GM18873 (cell line): Measurements from ENCODE around the gene SMG6.

Experiments
- ATAC-seq: cut with Tn5 transposase; IDR thresholded peaks from one replicate; pipeline ENCODE4 v1.9.1; 2021; ENCODE audit warnings: mild to moderate bottlenecking, moderate library complexity, moderate number of reproducible peaks; ENCODE audit not compliant: unreplicated experiment, low FRiP score

Gene SMG6

DNA sequence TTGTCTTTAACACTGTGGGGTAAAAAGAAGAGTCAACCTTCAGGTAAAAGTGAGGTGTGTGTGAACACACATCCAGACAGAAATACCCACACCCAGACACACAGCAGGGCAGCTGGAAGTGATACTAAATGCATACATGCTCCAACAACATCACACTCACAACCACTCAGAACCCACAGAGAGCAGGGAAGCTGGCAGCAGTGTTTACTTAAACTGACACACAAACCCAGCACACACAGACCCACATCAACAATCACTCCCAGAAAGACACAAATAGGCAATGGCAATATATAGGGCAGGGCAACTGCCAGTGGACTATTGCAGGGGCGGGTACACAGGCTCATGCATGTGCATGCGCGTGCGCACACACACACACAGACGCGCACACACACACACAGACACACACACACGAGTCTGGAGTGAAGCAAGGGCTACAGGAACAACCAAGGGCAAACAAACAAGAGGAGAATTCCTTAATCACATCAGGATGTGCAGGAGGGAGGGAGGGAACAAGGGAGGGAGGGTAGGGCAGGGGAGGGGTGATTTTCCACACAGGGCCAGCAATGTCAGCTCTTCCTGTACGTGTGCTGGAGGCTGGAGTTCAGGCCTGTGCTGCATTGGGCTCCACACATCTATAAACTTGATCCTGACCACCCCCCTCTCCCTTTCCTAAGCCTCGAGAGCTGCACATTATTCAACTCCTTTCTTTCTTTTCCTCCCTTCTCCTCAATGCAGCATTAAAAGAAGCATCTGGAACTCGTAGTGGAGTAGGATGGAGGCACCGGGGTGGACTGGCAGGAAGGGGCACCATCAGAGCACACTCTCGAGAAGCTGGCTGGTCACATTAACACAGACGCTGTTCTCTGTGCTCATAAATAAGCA is 218.6 kb downstream of the SMG6 start:
- no peak for ATAC-seq

DNA sequence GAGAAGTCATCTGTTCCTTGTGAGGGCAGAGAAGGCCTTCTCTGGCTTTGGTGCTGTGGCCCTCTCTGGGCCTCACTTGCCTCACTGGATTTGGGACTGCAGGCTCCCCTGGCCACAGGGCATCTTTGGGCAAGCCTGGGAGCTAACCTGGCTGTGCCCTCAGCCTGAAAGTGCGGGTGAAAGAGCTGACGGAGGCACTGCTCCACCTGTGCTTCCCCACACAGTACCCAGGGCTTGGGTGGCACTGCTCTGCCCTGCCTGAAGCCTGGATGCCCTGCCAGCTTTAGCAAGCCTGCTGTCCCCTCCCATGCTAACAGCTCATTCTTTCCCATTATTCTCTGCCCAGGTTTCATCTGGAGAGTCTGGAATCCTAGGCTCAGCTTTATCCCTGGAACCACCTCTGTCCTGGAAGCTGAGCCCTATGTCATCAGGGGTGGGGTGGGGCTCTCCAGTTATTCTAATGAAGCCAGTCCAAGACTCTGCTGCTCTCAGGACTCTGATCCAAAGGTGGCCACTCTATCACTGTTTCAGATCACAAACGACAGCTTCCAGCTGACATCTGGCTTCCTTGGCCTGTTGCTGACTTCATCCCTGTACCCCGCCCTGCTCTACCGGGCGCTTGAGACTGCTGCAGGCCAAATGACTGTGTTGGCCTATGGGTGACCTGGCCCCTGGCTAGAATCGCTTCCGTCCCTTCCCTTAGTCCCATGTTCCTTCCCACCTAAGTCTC is 219.4 kb downstream of the SMG6 start:
- ATAC-seq: no peak

DNA sequence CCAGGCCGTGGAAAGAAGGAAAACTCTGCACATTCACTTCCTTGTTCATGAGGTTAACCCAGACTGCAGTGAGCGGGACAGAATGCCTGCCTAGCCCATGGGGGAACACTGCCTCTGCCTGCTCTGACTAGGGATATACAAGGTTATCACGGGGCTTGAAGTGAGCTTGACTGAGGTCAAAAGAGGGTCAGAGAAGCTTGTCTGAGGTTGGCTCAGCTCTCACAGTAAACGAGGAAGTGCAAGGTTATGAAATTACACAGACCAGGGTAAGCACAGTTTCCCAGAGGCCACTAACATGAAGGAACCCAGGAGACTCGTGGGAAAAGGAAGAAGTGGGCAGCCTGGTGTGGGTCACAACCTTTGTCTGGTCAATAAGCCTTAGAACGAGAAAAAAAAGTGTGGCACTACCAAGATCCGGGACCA is 220.0 kb downstream of the SMG6 start:
- ATAC-seq: no peak

DNA sequence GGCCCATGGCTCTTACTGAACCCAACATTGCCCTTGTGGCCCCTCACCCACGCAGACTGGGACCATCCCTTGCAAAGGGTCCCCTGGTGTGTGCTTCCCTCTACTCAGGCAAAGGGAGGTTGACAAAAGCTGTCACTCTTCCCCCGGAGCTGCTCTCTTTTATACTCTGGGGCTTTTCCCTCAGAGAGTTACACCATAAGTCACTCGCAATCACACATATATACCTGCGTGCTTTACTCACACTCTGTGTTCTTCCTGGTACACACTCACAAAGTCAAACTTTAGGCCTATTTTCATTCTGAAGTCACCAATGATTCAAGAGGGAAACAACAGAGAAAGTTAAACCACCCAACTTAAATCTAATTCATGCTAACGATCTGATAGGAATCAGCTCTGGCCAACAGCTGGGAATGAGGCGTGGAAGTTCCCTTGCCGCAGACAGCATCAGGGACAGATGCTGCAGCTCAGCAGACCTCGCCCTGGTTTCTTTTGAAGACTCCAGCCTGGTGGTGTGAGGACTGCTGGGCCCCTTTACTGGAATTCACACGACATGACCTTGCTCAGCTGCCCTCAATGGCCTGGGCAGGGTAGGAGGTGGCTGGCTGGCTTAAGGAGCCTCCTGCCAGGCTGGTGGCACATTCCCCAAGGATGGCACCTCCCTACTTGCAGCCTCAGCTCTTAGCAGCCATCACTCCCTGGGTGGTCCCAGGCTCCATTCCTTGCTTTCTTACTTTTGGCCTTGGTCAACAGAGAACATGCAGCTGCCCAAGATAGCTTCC is 221.4 kb downstream of the SMG6 start:
- no peak for ATAC-seq

DNA sequence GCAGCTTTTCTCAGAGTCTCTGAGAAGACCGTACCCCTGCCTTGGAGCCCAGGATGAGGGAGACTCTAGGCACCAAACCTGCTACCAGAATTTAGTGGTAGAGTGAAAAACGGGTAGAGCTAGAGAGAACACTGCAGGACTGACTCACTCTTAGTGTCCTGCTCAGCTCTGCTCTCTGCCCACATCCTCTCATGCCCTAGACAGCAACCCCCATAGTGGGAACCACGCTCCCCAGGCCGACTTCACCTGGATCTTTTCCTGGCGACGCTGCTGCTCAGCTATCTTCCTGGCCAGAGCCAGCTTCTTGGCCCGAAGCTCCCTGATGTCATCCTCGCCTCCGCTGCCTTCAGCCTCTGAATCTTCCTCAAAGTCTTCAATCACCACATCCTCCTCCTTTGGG is 222.0 kb downstream of the SMG6 start:
- no peak for ATAC-seq

DNA sequence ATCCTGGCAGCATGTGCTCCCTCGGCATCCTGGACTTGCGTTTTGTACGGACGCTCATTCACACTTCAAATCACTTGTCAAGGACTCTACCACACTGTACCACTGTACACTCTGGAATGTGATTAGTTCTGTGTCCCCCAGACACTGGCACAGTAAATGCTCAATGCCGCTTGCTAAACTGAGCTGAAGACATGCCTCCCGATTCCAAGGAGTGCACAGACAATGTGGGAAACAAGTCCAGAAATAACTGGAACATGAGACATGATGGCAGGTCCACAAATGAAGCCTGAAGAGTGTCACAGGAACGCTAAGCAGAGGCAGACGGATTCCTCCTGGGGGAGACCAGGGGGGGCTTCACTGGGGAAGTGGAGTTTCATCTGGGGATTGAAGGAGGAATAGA is 226.5 kb downstream of the SMG6 start:
- ATAC-seq: no peak

DNA sequence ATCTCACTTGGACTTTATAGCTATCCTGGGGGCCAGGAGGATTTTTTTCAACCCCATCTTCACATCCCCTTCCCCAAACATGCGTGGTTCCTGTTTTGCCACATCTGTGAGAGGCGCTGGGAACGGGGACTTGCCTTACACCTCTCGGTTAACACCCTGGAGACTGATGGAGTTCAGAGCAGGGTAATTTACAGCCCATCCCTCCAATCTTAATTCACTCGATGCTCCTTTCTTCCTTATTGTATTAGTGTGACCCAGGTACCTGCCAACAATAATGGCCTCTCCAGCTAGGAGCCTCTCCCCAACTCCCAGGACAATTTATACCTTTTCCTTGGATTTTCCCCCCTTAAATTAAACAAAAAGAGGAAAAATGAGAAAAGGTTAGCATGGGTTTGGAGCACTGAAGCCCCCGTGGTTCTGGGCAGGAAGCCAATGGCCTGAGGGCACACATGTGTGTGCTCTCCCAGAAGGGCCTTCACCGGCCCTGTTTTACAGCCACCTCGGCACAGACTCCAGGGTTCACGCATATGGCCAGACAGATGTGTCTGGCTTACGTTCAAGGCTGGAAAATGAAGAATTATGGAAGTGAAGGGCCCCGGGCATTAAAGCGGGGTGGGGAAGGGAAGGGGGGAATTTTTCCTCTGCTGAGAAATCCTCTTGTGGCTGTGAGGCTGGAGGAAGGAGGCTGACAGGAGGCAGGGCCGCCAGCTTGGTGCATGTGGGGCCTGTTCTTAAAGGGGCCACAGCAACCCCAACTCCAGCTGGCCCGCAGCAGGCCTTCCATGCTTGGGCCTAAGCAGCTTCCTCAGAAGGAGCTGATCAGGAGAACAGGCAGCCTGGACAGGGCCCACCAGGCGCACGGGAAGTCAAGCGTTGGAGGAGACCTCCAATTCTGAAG is 227.2 kb downstream of the SMG6 start:
- no peak for ATAC-seq

DNA sequence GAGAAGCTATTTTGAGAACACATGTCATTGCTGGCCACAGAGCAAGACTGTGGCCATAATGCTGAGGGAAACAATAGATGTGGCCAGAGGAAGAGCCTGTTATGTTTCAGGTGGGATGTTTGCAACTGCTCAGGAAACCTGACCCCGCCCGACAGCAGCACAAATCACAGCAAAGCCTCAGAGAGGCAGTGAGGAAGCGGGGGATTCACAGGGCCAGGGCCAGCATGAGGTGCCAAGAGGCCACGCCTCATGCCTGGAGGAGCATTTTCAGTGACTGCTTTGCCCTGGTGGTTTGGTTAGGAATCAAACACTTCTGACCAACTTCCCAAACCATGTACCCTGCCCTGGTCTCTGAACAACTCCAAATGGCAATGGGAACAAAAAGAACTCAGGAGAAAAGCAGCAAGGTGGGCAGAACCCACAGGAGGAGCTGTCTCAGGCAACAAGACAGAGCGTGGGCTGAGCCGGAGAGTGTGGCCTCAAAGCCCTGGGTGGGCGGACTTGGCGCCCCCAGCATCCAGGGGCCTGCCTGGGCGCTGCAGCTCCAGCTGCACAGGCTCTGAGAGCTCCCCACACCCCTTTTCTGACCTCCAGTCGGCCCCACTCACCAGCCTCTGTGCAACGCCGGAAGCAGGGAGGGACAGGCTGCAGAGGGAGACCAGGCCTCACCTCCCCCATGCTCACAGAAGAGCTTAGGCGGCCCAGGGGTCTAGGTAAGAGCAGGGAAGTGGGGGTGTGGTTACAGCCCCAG is 228.1 kb downstream of the SMG6 start:
- no peak for ATAC-seq

DNA sequence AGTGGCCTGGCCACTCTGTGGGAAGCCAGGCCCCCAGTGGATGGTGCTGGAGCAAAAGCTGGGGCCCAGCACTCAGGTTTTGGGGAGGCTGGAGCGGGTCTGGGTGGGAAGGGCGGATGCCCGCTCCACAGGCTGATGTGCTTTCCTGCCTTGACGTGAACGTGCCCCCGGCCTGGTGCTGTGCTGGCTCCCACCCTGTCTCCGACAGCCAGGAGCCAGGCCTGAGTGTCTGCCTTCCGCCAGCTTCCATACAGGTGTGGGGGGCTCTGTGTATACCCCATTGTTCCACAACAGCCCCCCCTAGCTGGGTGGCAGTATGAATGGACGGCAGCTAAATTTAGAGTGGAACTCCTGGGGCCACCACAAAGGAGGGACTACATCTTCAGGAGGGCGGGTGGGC is 228.7 kb downstream of the SMG6 start:
- no peak for ATAC-seq

DNA sequence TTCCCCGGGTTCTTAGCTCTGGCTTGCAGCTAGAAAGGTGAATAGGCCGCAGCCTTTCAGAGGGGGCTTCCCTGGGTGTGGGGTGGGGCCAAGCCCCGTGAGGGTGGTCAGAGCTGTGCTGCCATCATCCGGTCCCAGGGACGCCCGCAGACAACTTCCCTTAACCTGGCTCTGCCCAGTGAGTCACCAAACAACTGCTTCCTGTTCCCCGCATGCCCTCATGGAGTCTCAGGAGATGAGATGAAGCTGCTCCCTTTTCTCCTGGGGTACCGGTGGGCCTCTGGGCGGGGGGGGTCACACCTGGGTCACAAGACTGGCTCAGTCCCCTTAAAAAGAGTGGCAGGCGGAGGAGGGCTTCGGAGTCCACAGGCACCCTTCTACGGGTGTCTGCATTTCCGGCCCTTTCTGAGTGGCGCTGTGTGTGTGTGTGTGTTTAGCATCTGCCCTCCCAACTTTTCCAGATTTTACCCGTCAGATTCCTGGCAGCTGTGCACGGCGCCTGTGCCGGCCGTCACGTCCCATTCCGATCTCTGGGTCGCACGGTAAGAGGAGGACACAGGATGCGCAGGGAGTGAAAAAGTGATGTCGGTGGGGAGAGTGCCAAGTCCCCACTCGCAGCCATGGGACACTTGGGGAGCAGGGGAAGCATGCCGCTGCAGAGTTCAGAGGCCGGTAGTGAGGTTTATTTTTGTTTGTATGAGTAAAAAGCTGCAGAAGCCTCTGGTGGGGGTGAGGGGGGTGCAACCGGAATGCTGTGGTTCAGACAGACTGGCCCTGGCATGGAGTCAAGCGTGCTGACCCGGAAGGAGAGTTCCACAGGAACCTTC is 231.9 kb downstream of the SMG6 start:
- no peak for ATAC-seq

DNA sequence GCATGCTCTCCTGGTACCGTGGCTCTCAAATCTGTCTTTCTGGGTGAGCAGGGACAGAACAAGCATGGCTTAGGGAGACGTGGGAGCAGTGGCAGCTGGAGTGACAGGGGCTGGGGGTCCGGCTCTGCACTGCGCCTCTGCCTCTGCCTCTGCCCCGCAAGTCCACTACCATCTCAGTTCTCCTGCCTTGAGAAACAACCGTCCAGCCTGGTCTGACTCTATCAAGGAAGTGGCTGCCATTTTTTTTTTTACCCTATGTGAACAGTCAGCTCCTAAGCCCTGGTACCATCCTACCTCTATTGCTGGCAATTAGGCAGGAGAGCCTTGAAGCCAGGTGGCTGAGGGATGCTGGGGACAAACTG is 232.6 kb downstream of the SMG6 start:
- ATAC-seq: no peak

DNA sequence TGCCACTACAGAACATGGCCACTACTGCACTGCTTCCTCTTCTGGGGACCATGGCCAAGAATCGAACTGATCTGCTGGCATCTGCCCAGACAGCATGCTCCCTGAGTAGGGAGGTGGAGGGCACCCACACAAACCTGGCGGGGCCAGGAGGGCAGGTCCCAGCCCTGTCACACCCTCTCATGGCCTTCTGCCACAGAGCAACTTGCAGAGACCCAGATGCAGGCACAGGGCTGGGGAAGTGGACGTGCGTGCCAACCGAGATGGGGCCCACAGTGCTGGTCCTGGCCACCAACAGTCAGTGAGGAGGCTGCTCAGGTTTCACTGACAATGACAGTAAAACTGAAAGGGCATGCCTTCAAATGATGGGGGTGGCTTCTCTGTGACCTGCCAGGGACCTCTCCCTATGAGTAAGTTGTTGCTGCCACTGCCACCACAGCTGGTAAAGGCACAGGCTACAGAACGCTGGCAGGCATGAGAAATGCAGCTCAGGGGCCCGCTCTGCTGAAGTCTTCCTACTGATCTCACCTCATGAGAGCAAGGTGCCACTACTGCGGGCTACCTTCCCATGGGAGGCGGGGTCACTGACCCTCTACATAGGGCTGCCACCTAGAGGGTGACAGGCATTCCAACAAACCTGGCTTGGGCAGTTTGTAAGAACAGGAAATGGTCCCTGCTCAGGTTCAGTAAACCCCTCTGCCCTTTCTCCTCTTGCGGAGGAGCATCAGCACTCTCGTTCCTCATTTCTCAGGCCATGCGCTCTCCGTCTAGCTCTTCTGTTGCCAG is 233.2 kb downstream of the SMG6 start:
- ATAC-seq: peak; percentile 85

DNA sequence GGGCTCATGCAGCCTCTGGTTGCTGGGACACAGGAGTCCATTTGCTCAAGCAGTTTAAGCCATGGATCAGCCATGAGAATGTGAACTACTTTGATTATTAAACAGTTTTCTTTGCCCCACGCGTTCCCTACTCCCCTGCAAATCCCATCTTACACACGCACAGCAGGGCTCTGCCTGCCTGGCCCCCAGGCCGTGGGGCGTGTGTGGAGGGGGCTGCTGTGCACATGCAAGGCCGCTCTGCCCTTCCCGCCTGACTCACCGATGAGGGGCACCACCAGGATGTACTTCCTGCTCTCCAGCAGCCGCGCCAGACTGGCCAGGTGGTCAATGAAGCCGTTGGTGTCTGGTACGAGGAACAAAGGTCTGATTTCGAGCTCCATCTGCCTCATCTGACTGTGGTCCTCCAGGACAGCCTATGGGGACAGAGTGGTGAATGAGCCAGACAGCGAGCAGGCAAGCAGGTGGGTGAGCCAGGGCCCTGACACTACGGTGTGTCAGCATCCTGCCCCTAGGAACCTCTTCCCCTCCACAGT is 235.0 kb downstream of the SMG6 start:
- no peak for ATAC-seq

DNA sequence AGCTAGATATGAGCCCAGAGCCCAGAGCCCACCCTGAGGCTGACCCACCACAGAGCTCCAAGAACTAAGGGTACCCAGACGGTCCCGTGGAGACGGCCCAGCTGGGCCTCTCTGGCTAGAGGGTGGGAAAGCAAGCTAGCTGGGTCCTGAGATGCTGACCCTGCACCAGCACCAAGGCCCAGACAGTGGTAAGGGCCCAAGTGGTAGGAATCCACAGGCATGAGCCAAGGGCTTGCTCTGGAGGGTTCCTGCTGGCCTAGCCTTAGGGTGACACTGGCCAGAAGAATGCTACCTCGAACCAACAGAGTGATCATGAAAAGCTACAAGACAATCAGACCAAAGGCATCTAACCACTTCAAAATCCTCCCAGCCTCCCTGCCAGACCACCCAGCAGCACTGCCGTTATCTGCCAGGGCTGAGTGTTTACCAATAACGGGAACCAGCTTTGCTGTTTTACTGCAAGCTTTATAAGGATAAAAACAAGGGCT is 235.5 kb downstream of the SMG6 start:
- no peak for ATAC-seq

DNA sequence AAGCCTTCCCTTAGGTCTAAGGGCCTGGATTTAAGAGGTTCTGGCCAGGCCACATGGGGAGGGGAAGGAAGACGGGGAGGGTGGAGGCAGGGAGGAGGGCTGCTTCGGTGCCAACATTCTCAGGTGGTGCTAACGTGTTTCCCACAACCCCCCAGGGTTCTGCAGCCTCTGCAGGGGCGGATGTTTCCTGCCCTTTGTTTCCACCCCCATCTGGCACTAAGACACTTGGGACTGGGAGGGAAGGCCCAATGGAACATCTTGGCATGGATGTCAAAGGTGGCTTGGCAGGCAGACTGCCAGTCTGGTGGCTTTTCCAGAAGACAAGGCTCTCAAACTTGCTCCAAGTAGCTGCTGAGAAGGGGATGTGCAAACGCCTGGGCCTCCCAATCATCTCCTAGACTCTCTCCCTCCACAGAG is 236.0 kb downstream of the SMG6 start:
- ATAC-seq: no peak

DNA sequence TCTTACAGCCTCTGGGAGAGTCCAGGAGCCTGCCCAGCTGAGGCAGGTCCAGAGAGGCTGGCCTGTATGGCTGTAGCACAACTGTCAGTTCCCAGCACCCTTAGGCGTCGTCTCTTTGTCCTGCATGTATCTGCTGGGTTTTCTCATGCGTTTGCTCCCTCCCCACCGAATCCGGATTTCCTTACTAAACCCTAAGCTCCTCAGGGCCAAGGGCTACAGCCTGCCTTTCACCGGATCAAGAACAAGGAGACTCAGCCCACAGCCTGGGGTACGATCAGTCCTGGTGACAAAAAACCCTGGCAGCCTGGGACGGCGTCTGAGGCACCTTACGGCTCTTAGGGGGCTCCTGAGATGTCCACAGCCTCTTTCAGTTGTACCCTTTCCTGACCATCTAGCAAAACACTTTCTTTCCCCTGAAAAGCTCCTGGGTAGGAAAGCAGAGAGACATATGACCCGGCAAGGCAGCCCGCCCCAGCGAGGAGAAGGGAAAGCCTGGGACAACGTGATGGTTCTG is 236.5 kb downstream of the SMG6 start:
- no peak for ATAC-seq

DNA sequence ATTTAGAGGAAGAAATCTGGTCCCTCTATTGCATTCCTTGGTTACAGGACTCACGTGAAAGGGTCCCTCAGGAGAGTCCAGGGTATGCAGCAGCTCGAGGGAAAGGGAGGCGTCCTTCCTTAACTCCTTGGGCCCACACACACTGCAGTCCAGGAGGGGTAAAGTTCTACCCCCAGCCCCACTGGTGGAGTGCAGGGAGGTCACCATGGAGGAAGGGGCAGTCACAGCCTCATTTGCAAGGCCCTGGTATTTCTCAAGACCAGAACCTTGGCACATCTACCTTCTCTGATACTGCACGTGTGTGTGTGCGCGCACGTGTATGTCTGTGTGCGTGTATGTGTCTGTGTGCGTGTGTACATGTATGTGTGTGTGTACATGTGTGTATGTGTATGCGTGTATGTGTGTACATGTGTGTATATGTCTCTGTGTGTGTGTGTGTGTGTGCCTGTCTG is 237.6 kb downstream of the SMG6 start:
- no peak for ATAC-seq
